HG03460 (cell line): Measurements from ENCODE around the gene HSD11B1L.
"Not testable (repeated sequence)": the region's sequence is repeated elsewhere in the genome, so short reads cannot be mapped to it uniquely, and the experiment has no call there.

ENCODE experiments used
- ATAC-seq: cut with Tn5 transposase; IDR thresholded peaks from one replicate; pipeline ENCODE4 v1.9.1; 2021; ENCODE audit not compliant: unreplicated experiment

HSD11B1L gene

GRCh38 chr19:5719961-5720790 is 39.3 kb downstream of the HSD11B1L start, which contains the start of the genes CATSPERD and LONP1:
Gene CATSPERD (plus strand): TSS chr19:5720637. CDS start chr19:5720738, 101 bp downstream.
Gene LONP1 (minus strand): TSS chr19:5720146. CDS start chr19:5720132, 14 bp downstream.
- ATAC-seq: peak; percentile 79

GRCh38 chr19:5727453-5728050 is 46.7 kb downstream of the HSD11B1L start:
- ATAC-seq: no peak

GRCh38 chr19:5733172-5733571 is 52.3 kb downstream of the HSD11B1L start:
- ATAC-seq: not testable (repeated sequence)
